IMR-90 (cell line): Measurements from ENCODE around the gene RGMA. TPM values are rescaled to one million over a fixed set of nuclear protein-coding genes. Genes with fewer than 3 reads are reported as not detected.
A peak's percentile ranks its signal among the peaks of the same experiment; 100 is the strongest.

Source experiments
- ATAC-seq: fragments of 200-7000 bp; cut with Tn5 transposase; 2 replicates; pipeline ENCODE4 v1.9.1; 2020; ENCODE audit warnings: low read depth, mild to moderate bottlenecking, moderate library complexity
- BruUV-seq: library from RNA; stranded (reverse); fragments of 400-500 nt; replicated peaks from 2 replicates; lab custom pipeline; 2021; lab: Mats Ljungman, UMichigan
- CTCF ChIA-PET: fragments of 300-600 bp; formaldehyde crosslinking; extraction: SDS; loops from one replicate; lab custom pipeline; 2021; ENCODE audit warnings: antibody characterized with exemption; lab: Yijun Ruan, JAX
- POLR2A ChIA-PET: fragments of 300-600 bp; sonication (Branson Sonifier 250); formaldehyde crosslinking; loops from one replicate; lab custom pipeline; 2022; ENCODE audit warnings: antibody characterized with exemption; ENCODE audit not compliant: unreplicated experiment; lab: Charles Lee
- DNase-seq: peaks from one replicate; pipeline ENCODE4 v3.0.0; 2013
- H2AFZ ChIP-seq: replicated peaks from 2 replicates; pipeline ENCODE3; 2013; ENCODE audit warnings: low read length, mild to moderate bottlenecking; ENCODE audit not compliant: poor library complexity
- H2AK5ac ChIP-seq: 2 replicates; pipeline ENCODE4 v1.6.1; 2013; ENCODE audit warnings: low read depth, low read length, inconsistent platforms
- H2AK9ac ChIP-seq: replicated peaks from 2 replicates; pipeline ENCODE3; 2013; ENCODE audit warnings: mild to moderate bottlenecking, low read depth, low read length, moderate library complexity; ENCODE audit not compliant: poor library complexity
- H2BK120ac ChIP-seq: 2 replicates; pipeline ENCODE4 v1.6.1; 2013; ENCODE audit warnings: low read depth, low read length, inconsistent platforms
- H2BK15ac ChIP-seq: 3 replicates; pipeline ENCODE4 v1.6.1; 2013; ENCODE audit warnings: low read depth, low read length, inconsistent platforms
- H2BK20ac ChIP-seq: 2 replicates; pipeline ENCODE4 v1.6.1; 2013; ENCODE audit warnings: low read depth, mild to moderate bottlenecking, inconsistent platforms, low read length, moderate library complexity
- H2BK5ac ChIP-seq: 2 replicates; pipeline ENCODE4 v1.6.1; 2013; ENCODE audit warnings: mild to moderate bottlenecking, low read depth, low read length, inconsistent platforms; ENCODE audit not compliant: poor library complexity, severe bottlenecking
- H3K14ac ChIP-seq: replicated peaks from 2 replicates; pipeline ENCODE4 v1.6.1; 2013; ENCODE audit warnings: low read depth, low read length, inconsistent platforms
- H3K18ac ChIP-seq: 2 replicates; pipeline ENCODE4 v1.6.1; 2013; ENCODE audit warnings: low read depth, low read length, control low read depth
- H3K23ac ChIP-seq: 2 replicates; pipeline ENCODE4 v1.6.1; 2013; ENCODE audit warnings: low read depth, low read length, inconsistent platforms
- H3K27ac ChIP-seq: 2 replicates; pipeline ENCODE4 v1.5.1; 2013; ENCODE audit warnings: mild to moderate bottlenecking, control low read depth, low read length; ENCODE audit not compliant: insufficient read depth
- H3K27me3 ChIP-seq: 2 replicates; pipeline ENCODE4 v1.6.1; 2013; ENCODE audit warnings: low read length; ENCODE audit not compliant: control insufficient read depth, insufficient read depth
- H3K36me3 ChIP-seq: 2 replicates; pipeline ENCODE4 v1.6.1; 2013; ENCODE audit warnings: low read length, mixed read lengths; ENCODE audit not compliant: control insufficient read depth, insufficient read depth
- H3K4ac ChIP-seq: 2 replicates; pipeline ENCODE4 v1.6.1; 2013; ENCODE audit warnings: low read depth, low read length, inconsistent platforms
- H3K4me1 ChIP-seq: 2 replicates; pipeline ENCODE4 v1.6.1; 2013; ENCODE audit warnings: low read length, mixed read lengths; ENCODE audit not compliant: control insufficient read depth, insufficient read depth
- H3K4me2 ChIP-seq: 2 replicates; pipeline ENCODE4 v1.6.1; 2013; ENCODE audit warnings: low read depth, mild to moderate bottlenecking, control low read depth, low read length, moderate library complexity
- H3K4me3 ChIP-seq: 2 replicates; pipeline ENCODE4 v1.5.1; 2013; ENCODE audit warnings: low read depth, mild to moderate bottlenecking, control low read depth, low read length, moderate library complexity; ENCODE audit not compliant: insufficient read depth
- H3K56ac ChIP-seq: 2 replicates; pipeline ENCODE4 v1.6.1; 2013; ENCODE audit warnings: low read length, inconsistent platforms; ENCODE audit not compliant: insufficient read depth; ENCODE audit errors: extremely low read depth
- H3K79me1 ChIP-seq, 2 experiments: 2 replicates each; pipeline ENCODE4 v1.6.1; 2013; ENCODE audit warnings: low read length in 2 of 2, inconsistent platforms in 1 of 2, low read depth in 1 of 2
- H3K9ac ChIP-seq: 2 replicates; pipeline ENCODE4 v1.6.1; 2013; ENCODE audit warnings: low read depth, low read length, control low read depth
- H3K9me1 ChIP-seq: 2 replicates; pipeline ENCODE4 v1.6.1; 2013; ENCODE audit warnings: low read length, inconsistent platforms; ENCODE audit not compliant: insufficient read depth
- H3K9me3 ChIP-seq: 2 replicates; pipeline ENCODE4 v1.6.1; 2013; ENCODE audit warnings: low read length; ENCODE audit not compliant: control insufficient read depth, insufficient read depth
- H4K20me1 ChIP-seq: 2 replicates; pipeline ENCODE4 v1.6.1; 2013; ENCODE audit warnings: low read length, inconsistent platforms; ENCODE audit not compliant: insufficient read depth
- H4K5ac ChIP-seq: 2 replicates; pipeline ENCODE4 v1.6.1; 2013; ENCODE audit warnings: mild to moderate bottlenecking, low read depth, low read length, control low read depth
- H4K8ac ChIP-seq, 2 experiments: 2 replicates each; pipeline ENCODE4 v1.6.1; 2013; ENCODE audit warnings: low read depth in 2 of 2, low read length in 2 of 2, control low read depth in 1 of 2, inconsistent platforms in 1 of 2
- H4K91ac ChIP-seq: 2 replicates; pipeline ENCODE4 v1.6.1; 2013; ENCODE audit warnings: low read depth, low read length, inconsistent platforms; ENCODE audit not compliant: insufficient read depth
- BHLHE40 ChIP-seq: fragments of 150-350 bp; IDR thresholded peaks from 2 replicates; pipeline ENCODE4 v1.6.1; 2016; ENCODE audit warnings: mild to moderate bottlenecking, low read depth, low read length
- CEBPB ChIP-seq: IDR thresholded peaks from 2 replicates; pipeline ENCODE4 v1.6.1; 2012; ENCODE audit warnings: low read depth, low read length, improper control_type of control experiment
- CTCF ChIP-seq: conservative IDR thresholded peaks from 2 replicates; pipeline ENCODE4 v1.5.1; 2012; ENCODE audit warnings: mild to moderate bottlenecking, low read depth, low read length, improper control_type of control experiment
- ELK1 ChIP-seq: fragments of 150-350 bp; IDR thresholded peaks from 2 replicates; pipeline ENCODE4 v1.6.1; 2016; ENCODE audit warnings: low read depth, mild to moderate bottlenecking, low read length, moderate library complexity, borderline replicate concordance
- MAZ ChIP-seq: IDR thresholded peaks from 2 replicates; pipeline ENCODE4 v1.6.1; 2012; ENCODE audit warnings: low read depth, mild to moderate bottlenecking, low read length, improper control_type of control experiment, moderate library complexity, borderline replicate concordance
- NFE2L2 ChIP-seq: fragments of 150-350 bp; IDR thresholded peaks from 2 replicates; pipeline ENCODE4 v1.6.1; 2016; ENCODE audit warnings: low read depth, mild to moderate bottlenecking, low read length
- POLR2A ChIP-seq: IDR thresholded peaks from 2 replicates; pipeline ENCODE4 v1.6.1; 2012; ENCODE audit warnings: mild to moderate bottlenecking, low read depth, low read length
- RAD21 ChIP-seq: IDR thresholded peaks from 2 replicates; pipeline ENCODE4 v1.6.1; 2012; ENCODE audit warnings: low read length, improper control_type of control experiment
- RCOR1 ChIP-seq: IDR thresholded peaks from 2 replicates; pipeline ENCODE4 v1.6.1; 2012; ENCODE audit warnings: mild to moderate bottlenecking, low read length, improper control_type of control experiment; ENCODE audit not compliant: insufficient replicate concordance
- RFX5 ChIP-seq: IDR thresholded peaks from 2 replicates; pipeline ENCODE4 v1.8.0; 2012; ENCODE audit warnings: low read depth, mild to moderate bottlenecking, low read length, moderate library complexity
- WGBS, 2 experiments: methylation state at CpG; one replicate each; pipeline versions ENCODE4 v1.1.5 to v1.1.7; 2013; ENCODE audit warnings: missing lambda C conversion rate in 2 of 2; ENCODE audit not compliant: insufficient read length in 1 of 2; ENCODE audit errors: extremely low coverage in 2 of 2; 5-methylcytosine and 5-hydroxymethylcytosine counted together
- dilution Hi-C: fragments of 300-500 bp; cut with HindIII; formaldehyde crosslinking; loops from one replicate; pipeline ENCODE4 v1.14.3; 2018; ENCODE audit warnings: low sequenced_read_pairs; ENCODE audit not compliant: unreplicated experiment
- in situ Hi-C: fragments of 300-500 bp; cut with MboI; formaldehyde crosslinking; loops from 3 replicates; pipeline ENCODE4 v1.14.3; 2019; ENCODE audit warnings: low sequenced_read_pairs, inconsistent platforms, mixed read lengths
- intact Hi-C: fragments of 100-400 bp; cut with micrococcal nuclease; formaldehyde crosslinking; loops from 2 replicates; pipeline ENCODE4 v1.10.0; 2022
- polyA plus RNA-seq, 3 experiments: library from polyadenylated mRNA; depleted of rRNA; stranded (reverse); fragments of >200 nt; gene quantifications; 2 replicates each; pipeline ENCODE4 v1.2.3, GENCODE V29; 2012; ENCODE audit warnings: low replicate concordance in 1 of 3
- total RNA-seq: library from RNA; depleted of rRNA; stranded (reverse); fragments of >200 nt; gene quantifications from 2 replicates; pipeline ENCODE4 v1.2.3, GENCODE V29; 2012

RGMA gene
- total and polyA plus RNA-seq, 2 of the 4 experiments (the other 2 are of a cell fraction) = 0.18 to 0.26 TPM

- no peak overlapping the region for H2AK9ac ChIP-seq
- no peak overlapping the region for H2AK5ac ChIP-seq
- H4K5ac ChIP-seq = no peak overlapping the region
- no peaks in the 10 kb centered on the region for H3K9me3 ChIP-seq
- H3K9ac ChIP-seq = no peak overlapping the region
- no peak overlapping the region for H3K56ac ChIP-seq
- no peak overlapping the region for H2AFZ ChIP-seq
- H3K14ac ChIP-seq = no peak overlapping the region
- H2BK15ac ChIP-seq = no peak overlapping the region
- in situ Hi-C loops = loop anchor here (10.0 kb wide), 1 partner anchor 230 kb away; no protein-coding TSS in a partner anchor
- no peak overlapping the region for H2BK5ac ChIP-seq
- peaks cover 53% of the 10 kb centered on the region for H4K20me1 ChIP-seq
- H3K18ac ChIP-seq = no peak overlapping the region
- ATAC-seq (no peak), DNase-seq (no peak)
- no peak overlapping the region for H4K91ac ChIP-seq
- H3K23ac ChIP-seq = no peak overlapping the region
- peaks cover 22% of the 10 kb centered on the region for H3K4me1 ChIP-seq
- dilution Hi-C loops = no loop called here
- TF ChIP-seq NFE2L2 = no peak
- no peak for TF ChIP-seq RCOR1
- TF ChIP-seq RFX5 = no peak
- TF ChIP-seq ELK1 = no peak
- no peak for TF ChIP-seq BHLHE40
- TF ChIP-seq CEBPB = no peak
- no peak for TF ChIP-seq CTCF
- TF ChIP-seq POLR2A = no peak
- TF ChIP-seq RAD21 = no peak
- no peak for TF ChIP-seq MAZ
- H4K8ac ChIP-seq = no peak overlapping the region
- peaks cover 56% of the 10 kb centered on the region for H3K36me3 ChIP-seq
- H3K4me2 ChIP-seq = no peak overlapping the region
- intact Hi-C loops = no loop called here
- WGBS, 2 experiments = 80% methylated on average over 2 of the region's 8 CpGs; no CpG with 5 or more reads in 1 of the 2 experiments
- H3K27ac ChIP-seq = no peak overlapping the region
- ChIA-PET CTCF (interaction anchor here (1.5 kb wide), 1 partner anchor 228 kb away, joined by 4 read pairs; no protein-coding TSS in a partner anchor), POLR2A (no interaction called here)
- peaks cover 14% of the 10 kb centered on the region; the same call in 1 of the 2 replicates for H3K9me1 ChIP-seq
- H3K4me3 ChIP-seq = no peak overlapping the region
- H3K4ac ChIP-seq = no peak overlapping the region
- TSS peak; percentile 32 for BruUV-seq
- H3K27me3 ChIP-seq = no peaks in the 10 kb centered on the region
- peaks cover 38 to 58% of the 10 kb centered on the region in 2 experiments for H3K79me1 ChIP-seq
- no peak overlapping the region for H2BK120ac ChIP-seq
- H2BK20ac ChIP-seq = no peak overlapping the region
Observed at GRCh38 chr15:93024716-93025624, 64.0 kb downstream of the RGMA start.
